Loucy (cell line): ENCODE results near the gene IDI2.

Source experiments
- CTCF ChIP-seq: fragments of 200-600 bp; sonication (generic); conservative IDR thresholded peaks from 2 replicates; pipeline ENCODE4 v1.5.1; 2014; ENCODE audit warnings: mild to moderate bottlenecking, antibody characterized with exemption, low read length
- EZH2phosphoT487 ChIP-seq: fragments of 200-600 bp; IDR thresholded peaks from 2 replicates; pipeline ENCODE4 v1.6.1; 2018; ENCODE audit warnings: antibody characterized with exemption, mild to moderate bottlenecking, moderate library complexity, borderline replicate concordance

GRCh38 chr10:1040133-1040532 lies 14.5 kb upstream of the IDI2 start:
- TF ChIP-seq CTCF: no peak
- no peak for TF ChIP-seq EZH2phosphoT487
